ENCODE results near the gene MEPCE.

MEPCE gene

GRCh38 chr7:100418930-100419659 is 10.5 kb upstream of the MEPCE start:
- no peak for TF ChIP-seq CTCF (IDR thresholded peaks at IDR 0.05; ENCODE audit: control insufficient read depth, insufficient read depth, low read depth, low read length, missing control alignments)
- DNase-seq (ENCODE audit: low read depth), result no peak
- H3K4me3 ChIP-seq (ENCODE audit: control insufficient read depth, low read depth, low read length), result no peak overlapping the region

- no peak for TF ChIP-seq CTCF (IDR thresholded peaks at IDR 0.05; ENCODE audit: control insufficient read depth, insufficient read depth, low read depth, low read length, missing control alignments)
- no peak overlapping the region for H3K4me3 ChIP-seq (ENCODE audit: control insufficient read depth, low read depth, low read length)
- DNase-seq (ENCODE audit: low read depth), result no peak
Observed at GRCh38 chr7:100419660-100420226, 9.9 kb upstream of the MEPCE start.

- H3K4me3 ChIP-seq (ENCODE audit: control insufficient read depth, low read depth, low read length), result no peak overlapping the region
- no peak for TF ChIP-seq CTCF (IDR thresholded peaks at IDR 0.05; ENCODE audit: control insufficient read depth, insufficient read depth, low read depth, low read length, missing control alignments)
- DNase-seq (ENCODE audit: low read depth), result no peak
Observed at GRCh38 chr7:100423315-100423714, 6.3 kb upstream of the MEPCE start.

GRCh38 chr7:100425347-100425746 is 4.3 kb upstream of the MEPCE start:
- no peak for DNase-seq (ENCODE audit: low read depth)
- TF ChIP-seq CTCF (IDR thresholded peaks at IDR 0.05; ENCODE audit: control insufficient read depth, insufficient read depth, low read depth, low read length, missing control alignments), result no peak
- H3K4me3 ChIP-seq (ENCODE audit: control insufficient read depth, low read depth, low read length), result no peak overlapping the region

- DNase-seq (ENCODE audit: low read depth), result no peak
- no peak overlapping the region for H3K4me3 ChIP-seq (ENCODE audit: control insufficient read depth, low read depth, low read length)
- no peak for TF ChIP-seq CTCF (IDR thresholded peaks at IDR 0.05; ENCODE audit: control insufficient read depth, insufficient read depth, low read depth, low read length, missing control alignments)
Observed at GRCh38 chr7:100426516-100426915, 3.1 kb upstream of the MEPCE start.

GRCh38 chr7:100427762-100428198 is 1.9 kb upstream of the MEPCE start:
- no peak for DNase-seq (ENCODE audit: low read depth)
- TF ChIP-seq CTCF (IDR thresholded peaks at IDR 0.05; ENCODE audit: control insufficient read depth, insufficient read depth, low read depth, low read length, missing control alignments), result no peak
- peak overlapping the region; percentile 80 for H3K4me3 ChIP-seq (ENCODE audit: control insufficient read depth, low read depth, low read length)

Data from AG09309 (cell line).